ENCODE results near the gene DNAAF5.
"Not testable (repeated sequence)": the region's sequence is repeated elsewhere in the genome, so short reads cannot be mapped to it uniquely, and the experiment has no call there.

The DNAAF5 gene

GRCh38 chr7:782718-783449 lies 56.4 kb downstream of the DNAAF5 start:
- no peak for DNase-seq (ENCODE audit: low read depth)

DNA sequence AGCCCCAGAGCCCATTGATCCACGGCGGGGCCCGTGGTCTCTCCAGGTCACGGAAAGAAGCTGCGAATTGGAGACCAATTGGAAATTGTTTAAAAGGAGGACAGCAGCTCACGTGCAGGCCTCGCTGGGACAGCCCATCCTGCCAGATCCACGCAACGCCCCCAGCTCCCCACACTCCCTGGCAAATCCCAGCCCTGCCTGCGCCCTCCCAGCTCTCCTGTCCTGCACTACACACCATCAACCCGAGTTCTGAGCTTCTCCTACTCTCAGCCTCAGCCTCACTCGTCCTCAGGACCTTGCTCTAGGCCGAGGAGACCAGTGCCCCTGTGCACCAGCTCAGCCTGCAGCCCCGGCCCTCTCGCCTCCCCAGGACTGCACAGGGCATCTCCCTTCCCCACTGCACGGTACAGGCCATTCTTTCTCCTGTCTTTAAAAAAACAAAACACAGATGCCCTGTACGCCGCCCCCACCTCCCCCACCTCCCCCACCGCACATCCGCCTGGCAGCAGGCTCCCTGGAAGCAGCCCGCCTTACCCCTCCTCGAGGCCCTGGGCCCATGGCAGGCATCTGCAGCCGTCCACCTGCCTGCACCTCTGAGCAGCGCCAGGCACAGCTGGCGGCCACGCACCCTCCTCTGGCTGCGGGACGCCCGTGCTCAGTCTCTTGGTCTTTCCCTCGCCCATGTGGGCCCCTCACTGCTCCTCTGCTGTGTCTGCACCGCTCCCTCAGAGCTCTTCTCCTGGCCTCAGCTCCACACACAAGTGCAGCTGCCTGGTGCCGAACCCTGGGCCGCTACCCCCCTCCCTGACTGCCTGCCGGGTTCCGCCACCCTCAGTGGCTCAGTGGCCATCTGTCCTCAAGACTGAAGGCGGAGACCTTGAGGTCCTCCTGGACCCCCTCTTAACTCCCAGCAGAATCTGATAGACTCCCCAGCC lies 57.3 kb downstream of the DNAAF5 start:
- no peak for DNase-seq (ENCODE audit: low read depth)

- no peak for DNase-seq (ENCODE audit: low read depth)
Observed at GRCh38 chr7:784971-785370, 58.5 kb downstream of the DNAAF5 start.

DNA sequence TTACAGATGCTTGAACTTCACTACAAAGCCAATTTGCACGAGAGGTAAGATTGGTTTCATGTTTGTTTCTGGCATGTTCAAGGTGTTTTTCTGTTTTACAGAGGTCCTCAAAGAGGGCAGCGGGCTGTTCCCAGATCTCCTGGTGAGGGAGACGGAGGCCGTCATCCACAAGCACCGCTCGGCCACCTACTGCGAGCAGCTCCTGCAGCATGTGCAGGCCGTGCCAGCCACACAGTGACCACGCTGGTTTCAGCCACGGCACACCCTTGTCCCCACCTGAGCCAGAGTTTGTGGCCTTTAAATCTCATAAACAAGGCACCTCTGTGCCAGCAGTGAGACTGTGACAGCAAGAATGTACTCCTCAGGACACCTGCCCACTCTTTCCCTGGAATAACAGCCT lies 58.9 kb downstream of the DNAAF5 start:
- DNase-seq (ENCODE audit: low read depth), result no peak

GRCh38 chr7:786472-787255 lies 60.2 kb downstream of the DNAAF5 start:
- DNase-seq (ENCODE audit: low read depth), result peak; percentile 51

DNA sequence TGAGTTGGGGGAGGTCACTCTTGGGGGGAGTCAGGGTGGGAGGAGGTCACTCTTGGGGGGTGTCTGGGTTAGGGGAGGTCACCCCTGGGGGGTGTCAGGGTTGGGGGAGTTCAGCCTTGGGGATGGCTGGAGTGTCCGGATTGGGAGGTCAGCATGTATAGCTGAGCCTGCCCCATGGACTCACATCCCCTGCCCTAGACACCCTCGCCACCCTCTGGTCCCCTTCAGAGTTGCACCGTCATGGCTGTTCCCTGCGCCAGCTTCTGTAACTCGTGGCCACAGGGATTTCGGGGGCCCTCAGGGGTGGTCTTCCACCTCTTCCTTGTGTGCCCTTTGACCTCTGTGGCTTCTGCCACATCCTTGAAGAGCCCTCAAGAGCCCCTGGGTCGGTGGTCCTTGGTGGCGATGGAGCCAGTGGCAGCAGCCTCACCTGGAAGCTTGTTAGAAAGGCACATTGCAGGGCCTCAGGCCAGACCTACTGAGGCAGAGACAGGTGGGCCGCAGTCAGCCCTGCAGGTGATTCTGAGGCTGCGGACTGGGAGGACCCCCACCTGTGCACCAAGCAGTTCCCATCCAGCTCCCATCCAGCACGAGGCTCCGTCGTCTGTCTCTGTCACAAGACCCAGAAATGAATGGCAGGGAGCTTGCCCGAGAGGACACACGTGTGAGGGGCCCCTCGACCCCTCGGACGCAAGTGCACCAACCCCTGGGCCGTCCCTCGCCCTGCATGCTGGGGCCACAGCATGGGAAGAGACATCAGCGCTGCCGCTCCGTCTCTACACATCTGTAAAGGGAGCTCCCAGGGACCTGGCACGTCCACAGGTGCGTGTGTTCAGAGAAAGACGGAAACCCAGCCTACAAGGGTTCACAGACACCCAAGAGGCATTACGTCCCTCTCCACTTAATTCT lies 61.1 kb downstream of the DNAAF5 start:
- DNase-seq (ENCODE audit: low read depth), result no peak

DNA sequence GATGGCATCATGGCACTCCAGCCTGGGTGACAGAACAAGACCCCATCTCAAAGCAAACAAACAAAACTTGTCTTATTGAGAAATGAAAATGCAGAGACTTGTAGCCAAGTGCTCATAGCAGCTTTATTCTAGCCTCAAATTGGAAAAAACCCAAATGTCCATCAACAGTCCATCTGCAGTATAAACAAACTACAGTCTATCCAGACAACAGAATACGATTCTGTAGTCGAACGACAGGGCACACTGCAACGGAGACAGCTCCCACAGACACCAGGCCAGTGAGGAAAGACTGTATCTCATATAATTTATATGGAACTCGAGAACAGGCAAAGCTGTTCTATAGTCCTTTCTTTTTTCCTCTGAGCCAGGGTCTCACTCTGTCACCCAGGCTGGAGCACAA lies 65.0 kb downstream of the DNAAF5 start:
- no peak for DNase-seq (ENCODE audit: low read depth)

DNA sequence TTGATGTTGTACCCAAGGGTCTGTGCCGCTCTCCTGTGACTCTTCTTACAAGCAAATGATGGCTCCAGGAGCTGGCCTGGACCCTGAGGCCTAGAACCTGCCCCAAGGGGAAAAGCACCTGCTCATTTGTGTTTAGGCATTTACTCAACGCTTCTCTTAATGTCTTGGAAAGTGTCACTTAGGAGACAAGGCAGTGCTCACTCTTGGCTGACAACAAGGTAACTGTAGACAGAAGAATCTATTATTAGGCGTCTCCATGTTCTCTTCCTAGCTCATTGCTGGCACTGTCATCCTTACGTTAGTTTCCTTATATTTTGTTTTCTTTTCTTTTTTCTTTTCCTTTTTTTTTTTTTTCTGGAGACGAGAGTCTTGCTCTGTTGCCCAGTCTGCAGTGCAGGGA lies 67.7 kb downstream of the DNAAF5 start:
- DNase-seq (ENCODE audit: low read depth), result no peak

DNA sequence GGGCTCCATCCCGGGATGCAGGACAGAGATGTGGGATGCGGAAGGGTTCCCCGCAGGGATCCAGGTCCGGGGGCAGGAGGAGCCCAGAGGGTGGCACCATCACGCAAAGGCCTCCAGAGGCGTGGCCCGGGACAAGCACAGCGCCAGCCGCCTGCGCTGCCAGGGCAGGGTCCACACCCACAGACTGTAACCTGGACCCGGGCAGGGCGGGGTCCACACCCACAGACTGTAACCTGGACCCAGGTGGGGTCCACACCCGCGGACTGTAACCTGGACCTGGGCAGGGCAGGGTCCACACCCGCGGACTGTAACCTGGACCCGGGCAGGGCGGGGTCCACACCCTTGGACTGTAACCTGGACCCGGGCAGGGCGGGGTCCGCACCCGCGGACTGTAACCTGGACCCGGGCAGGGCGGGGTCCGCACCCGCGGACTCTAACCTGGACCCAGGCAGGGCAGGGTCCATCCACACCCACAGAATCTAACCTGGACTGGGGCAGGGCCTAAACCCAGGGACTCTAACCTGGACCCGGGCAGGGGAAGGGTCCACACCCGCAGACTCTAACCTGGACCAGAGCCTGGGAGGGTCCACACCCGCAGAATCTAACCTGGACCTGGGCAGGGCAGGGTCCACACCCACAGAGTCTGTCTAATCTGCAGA lies 68.3 kb downstream of the DNAAF5 start:
- DNase-seq (ENCODE audit: low read depth), result no peak

DNA sequence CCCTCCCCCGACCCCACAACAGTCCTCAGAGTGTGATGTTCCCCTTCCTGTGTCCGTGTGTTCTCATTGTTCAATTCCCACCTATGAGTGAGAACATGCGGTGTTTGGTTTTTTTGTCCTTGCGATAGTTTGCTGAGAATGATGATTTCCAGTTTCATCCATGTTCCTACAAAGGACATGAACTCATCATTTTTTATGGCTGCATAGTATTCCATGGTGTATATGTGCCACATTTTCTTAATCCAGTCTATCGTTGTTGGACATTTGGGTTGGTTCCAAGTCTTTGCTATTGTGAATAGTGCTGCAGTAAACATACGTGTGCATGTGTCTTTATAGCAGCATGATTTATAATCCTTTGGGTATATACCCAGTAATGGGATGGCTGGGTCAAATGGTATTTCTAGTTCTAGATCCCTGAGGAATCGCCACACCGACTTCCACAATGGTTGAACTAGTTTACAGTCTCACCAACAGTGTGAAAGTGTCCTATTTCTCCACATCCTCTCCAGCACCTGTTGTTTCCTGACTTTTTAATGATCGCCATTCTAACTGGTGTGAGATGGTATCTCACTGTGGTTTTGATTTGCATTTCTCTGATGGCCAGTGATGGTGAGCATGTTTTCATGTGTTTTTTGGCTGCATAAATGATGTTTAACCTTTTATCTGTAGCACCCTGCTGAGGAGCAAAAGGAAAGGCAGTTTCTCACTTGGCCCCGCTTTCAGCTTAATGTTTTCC lies 70.1 kb downstream of the DNAAF5 start:
- not testable (repeated sequence) for DNase-seq (ENCODE audit: low read depth)

- DNase-seq (ENCODE audit: low read depth), result no peak
Observed at GRCh38 chr7:798921-799470, 72.5 kb downstream of the DNAAF5 start.

GRCh38 chr7:800692-801091 lies 74.2 kb downstream of the DNAAF5 start:
- no peak for DNase-seq (ENCODE audit: low read depth)

GRCh38 chr7:801351-801750 lies 74.9 kb downstream of the DNAAF5 start:
- not testable (repeated sequence) for DNase-seq (ENCODE audit: low read depth)

DNA sequence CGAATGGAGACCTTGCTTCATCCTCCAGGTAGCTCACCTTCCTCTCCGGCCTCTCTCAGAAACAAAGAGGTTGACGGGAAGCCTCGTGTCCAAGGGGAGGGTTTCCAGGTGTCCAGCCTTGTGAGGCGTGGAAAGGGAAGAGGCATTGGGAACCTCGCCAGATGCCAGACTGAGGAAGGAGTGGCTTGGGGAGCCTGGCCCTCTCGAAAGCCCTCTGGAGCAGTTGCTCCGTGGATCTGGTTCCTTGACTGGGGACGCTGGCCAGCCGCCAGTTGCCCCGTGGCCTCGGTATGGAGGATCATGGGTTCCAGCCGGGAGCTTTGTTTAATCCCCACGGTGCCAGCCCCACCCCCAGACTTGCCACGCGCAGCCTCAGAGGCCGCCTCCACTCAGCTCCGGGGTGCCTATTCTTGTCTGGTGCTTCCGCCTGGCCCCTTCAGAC lies 75.5 kb downstream of the DNAAF5 start:
- no peak for DNase-seq (ENCODE audit: low read depth)

DNA sequence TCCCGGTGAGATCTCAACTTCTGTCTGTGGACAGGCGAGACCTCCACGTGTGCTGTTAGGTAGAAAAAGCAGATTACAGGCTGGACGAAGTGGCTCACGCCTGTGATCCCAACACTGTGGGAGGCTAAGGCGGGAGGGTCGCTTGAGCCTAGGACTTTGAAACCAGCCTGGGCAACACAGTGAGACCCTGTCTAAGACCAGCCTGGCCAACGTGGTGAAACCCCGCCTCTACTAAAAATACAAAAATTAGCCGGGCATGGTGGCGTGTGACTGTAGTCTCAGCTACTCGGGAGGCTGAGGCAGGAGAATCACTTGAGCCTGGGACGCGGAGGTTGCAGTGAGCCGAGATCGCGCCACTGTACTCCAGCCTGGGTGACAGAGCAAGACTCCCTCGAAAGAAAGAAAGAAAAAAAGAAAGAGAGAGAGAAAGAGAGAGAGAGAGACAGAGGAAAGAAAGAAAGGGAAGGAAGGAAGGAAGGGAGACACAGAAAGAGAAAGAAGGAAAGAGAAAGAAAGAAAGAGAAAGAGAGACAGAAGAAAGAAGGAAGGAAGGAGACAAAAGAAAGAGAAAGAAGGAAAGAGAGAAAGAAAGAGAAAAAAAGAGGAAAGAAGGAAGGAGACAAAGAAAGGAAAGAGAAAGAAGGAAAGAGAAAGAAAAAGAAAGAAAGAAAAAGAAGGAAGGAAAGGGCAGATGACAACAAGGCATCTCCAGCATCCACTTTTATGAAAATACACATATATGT lies 76.2 kb downstream of the DNAAF5 start:
- DNase-seq (ENCODE audit: low read depth), result no peak

GRCh38 chr7:803243-803635 lies 76.7 kb downstream of the DNAAF5 start:
- DNase-seq (ENCODE audit: low read depth), result no peak

- not testable (repeated sequence) for DNase-seq (ENCODE audit: low read depth)
Observed at GRCh38 chr7:803796-804195, 77.3 kb downstream of the DNAAF5 start.

- DNase-seq (ENCODE audit: low read depth), result no peak
Observed at GRCh38 chr7:805261-805660, 78.8 kb downstream of the DNAAF5 start.

Measured in stimulated activated CD8-positive, alpha-beta memory T cell treated with anti-CD3 and anti-CD28 coated beads, Interleukin-7, amount 100 ng/mL, for 24 hours (primary cell).